Measurements from ENCODE around the gene TIGD2.

- TF ChIP-seq, protein P1, sequence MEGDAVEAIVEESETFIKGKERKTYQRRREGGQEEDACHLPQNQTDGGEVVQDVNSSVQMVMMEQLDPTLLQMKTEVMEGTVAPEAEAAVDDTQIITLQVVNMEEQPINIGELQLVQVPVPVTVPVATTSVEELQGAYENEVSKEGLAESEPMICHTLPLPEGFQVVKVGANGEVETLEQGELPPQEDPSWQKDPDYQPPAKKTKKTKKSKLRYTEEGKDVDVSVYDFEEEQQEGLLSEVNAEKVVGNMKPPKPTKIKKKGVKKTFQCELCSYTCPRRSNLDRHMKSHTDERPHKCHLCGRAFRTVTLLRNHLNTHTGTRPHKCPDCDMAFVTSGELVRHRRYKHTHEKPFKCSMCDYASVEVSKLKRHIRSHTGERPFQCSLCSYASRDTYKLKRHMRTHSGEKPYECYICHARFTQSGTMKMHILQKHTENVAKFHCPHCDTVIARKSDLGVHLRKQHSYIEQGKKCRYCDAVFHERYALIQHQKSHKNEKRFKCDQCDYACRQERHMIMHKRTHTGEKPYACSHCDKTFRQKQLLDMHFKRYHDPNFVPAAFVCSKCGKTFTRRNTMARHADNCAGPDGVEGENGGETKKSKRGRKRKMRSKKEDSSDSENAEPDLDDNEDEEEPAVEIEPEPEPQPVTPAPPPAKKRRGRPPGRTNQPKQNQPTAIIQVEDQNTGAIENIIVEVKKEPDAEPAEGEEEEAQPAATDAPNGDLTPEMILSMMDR (IDR thresholded peaks at IDR 0.05; ENCODE audit: extremely low read depth in 1 of 2, insufficient read depth in 1 of 2, low read depth in 1 of 2, low read length in 2 of 2), result no peak
- TF ChIP-seq POLR2AphosphoS5 (IDR thresholded peaks at IDR 0.05; ENCODE audit: insufficient read depth, low read depth, low read length), result no peak
- TF ChIP-seq POLR2A (IDR thresholded peaks at IDR 0.05; ENCODE audit: low read depth, low read length), result no peak
- no peak for TF ChIP-seq GATA2 (IDR thresholded peaks at IDR 0.05; ENCODE audit: insufficient read depth, insufficient read length, low read depth, low read length)
- no peak for TF ChIP-seq EZH2 (IDR thresholded peaks at IDR 0.05; ENCODE audit: borderline replicate concordance, low read depth, low read length, severe bottlenecking)
- TF ChIP-seq, protein P2, sequence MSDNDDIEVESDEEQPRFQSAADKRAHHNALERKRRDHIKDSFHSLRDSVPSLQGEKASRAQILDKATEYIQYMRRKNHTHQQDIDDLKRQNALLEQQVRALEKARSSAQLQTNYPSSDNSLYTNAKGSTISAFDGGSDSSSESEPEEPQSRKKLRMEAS (IDR thresholded peaks at IDR 0.05; ENCODE audit: insufficient read depth, insufficient read length), result no peak
- no peak for TF ChIP-seq FOS (IDR thresholded peaks at IDR 0.05; ENCODE audit: borderline replicate concordance, insufficient read depth, low read length)
- TF ChIP-seq JUN (IDR thresholded peaks at IDR 0.05; ENCODE audit: borderline replicate concordance, insufficient read depth, insufficient read length, low read depth), result no peak
- TF ChIP-seq MYC (IDR thresholded peaks at IDR 0.05; ENCODE audit: low read depth, low read length), result no peak
These were observed 38.4 kb upstream of the TIGD2 start for GRCh38 chr4:89072921-89073320.
